ENCODE results near the gene TSSC4. TPM values are rescaled to one million over a fixed set of nuclear protein-coding genes. Genes with fewer than 3 reads are reported as not detected.

Gene TSSC4
- total RNA-seq, 2 experiments from 2014 or later = 40.4 to 50.9 TPM

DNA sequence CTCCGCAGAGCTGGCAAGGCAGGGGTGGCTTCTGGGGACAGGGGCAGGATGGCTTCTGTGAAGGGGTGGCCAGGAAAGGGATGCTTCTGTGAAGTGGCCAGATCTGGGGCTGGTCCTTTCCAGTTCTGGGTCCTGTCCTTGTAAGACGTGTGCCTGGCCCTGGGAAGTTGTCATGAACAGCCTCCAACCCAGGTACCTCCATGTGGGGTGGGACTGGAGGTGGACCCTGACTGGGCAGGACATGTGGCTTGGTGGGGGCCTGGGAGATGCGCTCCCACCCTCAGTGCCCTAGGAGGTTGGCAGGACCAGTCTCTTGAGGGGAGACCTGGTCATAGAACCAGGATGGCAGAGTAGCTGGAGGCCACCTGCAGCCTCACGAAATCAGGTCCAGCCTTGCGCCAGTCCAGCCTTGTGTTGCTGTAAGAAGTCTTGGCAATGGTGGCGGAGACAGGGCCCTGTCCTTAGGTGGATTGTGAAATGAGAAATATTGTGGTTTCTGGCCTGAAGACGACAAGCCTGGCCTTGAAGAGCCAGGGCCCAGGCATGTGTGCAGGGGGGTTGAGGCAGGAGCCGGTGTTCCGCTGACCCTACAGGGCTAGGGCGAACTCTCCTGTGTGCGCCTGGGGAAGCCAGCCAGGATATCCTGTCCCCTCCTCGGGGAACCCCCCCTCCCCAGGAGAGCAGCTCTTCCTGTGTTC, 46.9 kb downstream of the TSSC4 start:
- DNase-seq (ENCODE audit: low spot score) = no peak
- no peak overlapping the region for H3K27ac ChIP-seq (ENCODE audit: low read depth, low read length, poor library complexity, severe bottlenecking)
- TF ChIP-seq, protein P1, sequence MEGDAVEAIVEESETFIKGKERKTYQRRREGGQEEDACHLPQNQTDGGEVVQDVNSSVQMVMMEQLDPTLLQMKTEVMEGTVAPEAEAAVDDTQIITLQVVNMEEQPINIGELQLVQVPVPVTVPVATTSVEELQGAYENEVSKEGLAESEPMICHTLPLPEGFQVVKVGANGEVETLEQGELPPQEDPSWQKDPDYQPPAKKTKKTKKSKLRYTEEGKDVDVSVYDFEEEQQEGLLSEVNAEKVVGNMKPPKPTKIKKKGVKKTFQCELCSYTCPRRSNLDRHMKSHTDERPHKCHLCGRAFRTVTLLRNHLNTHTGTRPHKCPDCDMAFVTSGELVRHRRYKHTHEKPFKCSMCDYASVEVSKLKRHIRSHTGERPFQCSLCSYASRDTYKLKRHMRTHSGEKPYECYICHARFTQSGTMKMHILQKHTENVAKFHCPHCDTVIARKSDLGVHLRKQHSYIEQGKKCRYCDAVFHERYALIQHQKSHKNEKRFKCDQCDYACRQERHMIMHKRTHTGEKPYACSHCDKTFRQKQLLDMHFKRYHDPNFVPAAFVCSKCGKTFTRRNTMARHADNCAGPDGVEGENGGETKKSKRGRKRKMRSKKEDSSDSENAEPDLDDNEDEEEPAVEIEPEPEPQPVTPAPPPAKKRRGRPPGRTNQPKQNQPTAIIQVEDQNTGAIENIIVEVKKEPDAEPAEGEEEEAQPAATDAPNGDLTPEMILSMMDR (conservative IDR thresholded peaks at IDR 0.05; ENCODE audit: low read length) = no peak
- no peak for TF ChIP-seq EZH2phosphoT487 (IDR thresholded peaks at IDR 0.05; ENCODE audit: borderline replicate concordance, low read depth, low read length)
- no peaks in the 10 kb centered on the region for H3K9me2 ChIP-seq (ENCODE audit: insufficient read depth, low read length)
- peak overlapping the region; percentile 38 for H3K4me2 ChIP-seq (ENCODE audit: low read length)
- H3K4me1 ChIP-seq (ENCODE audit: insufficient read depth, low read length, poor library complexity, severe bottlenecking) = peaks cover 21% of the 10 kb centered on the region
- ChIA-PET CTCF (ENCODE audit: unreplicated experiment) (no interaction called here), POLR2A (no interaction called here)
- H2AFZ ChIP-seq (ENCODE audit: low read length) = peak overlapping the region; percentile 82
- H4K20me1 ChIP-seq (ENCODE audit: insufficient read depth, low read length) = no peaks in the 10 kb centered on the region
- H3K4me3 ChIP-seq (ENCODE audit: low read depth, low read length, poor library complexity, severe bottlenecking) = peak overlapping the region; percentile 41
- intact Hi-C loops (cut with micrococcal nuclease; ENCODE audit: unreplicated experiment) = no loop called here
- H3K79me2 ChIP-seq (ENCODE audit: insufficient read depth, low read depth, low read length) = no peaks in the 10 kb centered on the region
- BruUV-seq (replicated peaks) = no TSS peak
- H3K9me3 ChIP-seq (ENCODE audit: low read length) = no peaks in the 10 kb centered on the region
- no peaks in the 10 kb centered on the region for H3K36me3 ChIP-seq (ENCODE audit: insufficient read depth, low read length)

DNA sequence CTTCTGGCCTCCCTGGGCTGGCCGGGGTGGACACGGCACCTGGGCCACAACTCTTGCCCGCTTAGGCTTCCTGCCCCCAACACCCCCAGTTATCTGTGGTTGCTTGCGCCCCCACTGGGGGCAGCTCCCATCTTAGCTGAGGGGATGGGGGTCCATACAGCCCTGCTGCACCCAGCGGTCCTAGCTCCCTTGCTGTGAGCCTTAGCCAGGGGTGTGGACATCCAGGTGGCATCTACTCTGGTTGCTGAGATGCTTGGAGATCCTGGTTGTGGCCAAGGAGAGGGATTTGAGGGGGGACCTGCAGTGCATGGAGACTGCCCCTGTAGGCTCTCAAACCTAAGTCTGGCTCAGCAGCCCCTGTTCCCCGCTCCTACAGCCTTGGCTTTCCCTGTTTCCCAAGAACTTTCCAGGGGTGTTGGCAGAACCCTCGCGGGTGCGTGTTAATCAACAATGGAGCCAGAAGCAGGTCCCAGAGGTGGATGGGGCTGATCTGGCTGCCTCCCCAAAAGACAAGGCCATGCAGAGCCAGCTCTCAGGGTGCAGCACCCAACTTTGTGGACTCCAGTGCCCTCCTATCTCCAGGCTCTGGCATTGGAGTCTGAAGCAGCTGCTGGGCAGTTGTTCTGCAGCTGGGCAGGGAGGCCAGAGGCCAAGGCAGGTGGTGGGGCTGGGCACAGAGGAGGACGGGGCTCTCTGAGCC, 47.6 kb downstream of the TSSC4 start:
- ChIA-PET POLR2A (no interaction called here), CTCF (ENCODE audit: unreplicated experiment) (no interaction called here)
- no peaks in the 10 kb centered on the region for H3K9me3 ChIP-seq (ENCODE audit: low read length)
- intact Hi-C loops (cut with micrococcal nuclease; ENCODE audit: unreplicated experiment) = no loop called here
- no peaks in the 10 kb centered on the region for H3K79me2 ChIP-seq (ENCODE audit: insufficient read depth, low read depth, low read length)
- no peaks in the 10 kb centered on the region for H4K20me1 ChIP-seq (ENCODE audit: insufficient read depth, low read length)
- no peak overlapping the region for H3K4me2 ChIP-seq (ENCODE audit: low read length)
- no peak for TF ChIP-seq EZH2phosphoT487 (IDR thresholded peaks at IDR 0.05; ENCODE audit: borderline replicate concordance, low read depth, low read length)
- TF ChIP-seq, protein P1 (conservative IDR thresholded peaks at IDR 0.05; ENCODE audit: low read length) = no peak
- peaks cover 21% of the 10 kb centered on the region for H3K4me1 ChIP-seq (ENCODE audit: insufficient read depth, low read length, poor library complexity, severe bottlenecking)
- H3K27ac ChIP-seq (ENCODE audit: low read depth, low read length, poor library complexity, severe bottlenecking) = no peak overlapping the region
- no peaks in the 10 kb centered on the region for H3K9me2 ChIP-seq (ENCODE audit: insufficient read depth, low read length)
- H2AFZ ChIP-seq (ENCODE audit: low read length) = no peak overlapping the region
- H3K36me3 ChIP-seq (ENCODE audit: insufficient read depth, low read length) = no peaks in the 10 kb centered on the region
- no peak for DNase-seq (ENCODE audit: low spot score)
- H3K4me3 ChIP-seq (ENCODE audit: low read depth, low read length, poor library complexity, severe bottlenecking) = no peak overlapping the region
- BruUV-seq (replicated peaks) = no TSS peak

Data from OCI-LY7 (cell line).